ENCODE results near the gene RASAL3.

RASAL3 gene

DNA sequence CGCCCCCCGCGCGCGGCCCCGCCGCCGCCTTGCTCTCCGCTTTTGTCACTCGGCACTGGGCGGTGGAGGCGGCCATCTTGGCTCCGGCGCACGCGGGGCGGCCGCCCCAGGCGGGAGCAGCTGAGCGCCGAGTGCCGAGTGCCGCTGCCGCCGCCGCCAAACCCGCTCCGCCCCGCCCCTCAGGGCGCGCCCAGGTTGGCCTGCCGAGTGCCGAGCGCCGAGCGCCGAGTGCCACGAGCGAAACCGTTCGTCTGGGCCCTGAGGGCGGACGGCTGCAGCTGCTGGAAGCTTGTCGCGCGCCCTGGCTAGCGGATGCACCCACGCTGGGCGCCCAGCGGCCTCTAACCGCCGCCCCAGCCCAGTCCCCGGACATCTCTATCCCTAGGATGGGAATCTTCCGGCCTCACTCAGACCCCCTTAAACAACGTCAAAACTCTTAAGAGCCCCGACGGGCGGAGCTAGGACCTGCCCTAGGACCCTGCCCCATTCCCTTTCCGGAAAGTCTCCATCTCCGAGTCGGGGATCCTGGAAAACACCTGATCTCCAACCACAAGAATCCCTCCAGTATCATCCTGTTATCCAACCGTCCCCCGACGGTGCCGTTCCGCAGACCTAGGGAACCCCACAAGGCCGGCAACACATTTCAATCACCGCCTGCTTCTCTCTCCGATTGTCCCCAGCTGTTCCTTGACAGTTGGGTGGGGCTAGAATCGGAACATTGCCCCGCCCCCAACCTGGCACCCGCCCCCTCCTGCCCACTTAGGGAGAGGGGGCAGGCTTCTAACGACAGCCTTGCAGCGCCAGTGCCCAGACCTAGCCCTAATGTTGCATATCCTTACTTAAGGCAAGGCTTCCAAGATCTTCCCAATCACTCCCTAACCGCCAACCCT lies 31.5 kb downstream of the RASAL3 start (continued):
- TF ChIP-seq, protein P1, sequence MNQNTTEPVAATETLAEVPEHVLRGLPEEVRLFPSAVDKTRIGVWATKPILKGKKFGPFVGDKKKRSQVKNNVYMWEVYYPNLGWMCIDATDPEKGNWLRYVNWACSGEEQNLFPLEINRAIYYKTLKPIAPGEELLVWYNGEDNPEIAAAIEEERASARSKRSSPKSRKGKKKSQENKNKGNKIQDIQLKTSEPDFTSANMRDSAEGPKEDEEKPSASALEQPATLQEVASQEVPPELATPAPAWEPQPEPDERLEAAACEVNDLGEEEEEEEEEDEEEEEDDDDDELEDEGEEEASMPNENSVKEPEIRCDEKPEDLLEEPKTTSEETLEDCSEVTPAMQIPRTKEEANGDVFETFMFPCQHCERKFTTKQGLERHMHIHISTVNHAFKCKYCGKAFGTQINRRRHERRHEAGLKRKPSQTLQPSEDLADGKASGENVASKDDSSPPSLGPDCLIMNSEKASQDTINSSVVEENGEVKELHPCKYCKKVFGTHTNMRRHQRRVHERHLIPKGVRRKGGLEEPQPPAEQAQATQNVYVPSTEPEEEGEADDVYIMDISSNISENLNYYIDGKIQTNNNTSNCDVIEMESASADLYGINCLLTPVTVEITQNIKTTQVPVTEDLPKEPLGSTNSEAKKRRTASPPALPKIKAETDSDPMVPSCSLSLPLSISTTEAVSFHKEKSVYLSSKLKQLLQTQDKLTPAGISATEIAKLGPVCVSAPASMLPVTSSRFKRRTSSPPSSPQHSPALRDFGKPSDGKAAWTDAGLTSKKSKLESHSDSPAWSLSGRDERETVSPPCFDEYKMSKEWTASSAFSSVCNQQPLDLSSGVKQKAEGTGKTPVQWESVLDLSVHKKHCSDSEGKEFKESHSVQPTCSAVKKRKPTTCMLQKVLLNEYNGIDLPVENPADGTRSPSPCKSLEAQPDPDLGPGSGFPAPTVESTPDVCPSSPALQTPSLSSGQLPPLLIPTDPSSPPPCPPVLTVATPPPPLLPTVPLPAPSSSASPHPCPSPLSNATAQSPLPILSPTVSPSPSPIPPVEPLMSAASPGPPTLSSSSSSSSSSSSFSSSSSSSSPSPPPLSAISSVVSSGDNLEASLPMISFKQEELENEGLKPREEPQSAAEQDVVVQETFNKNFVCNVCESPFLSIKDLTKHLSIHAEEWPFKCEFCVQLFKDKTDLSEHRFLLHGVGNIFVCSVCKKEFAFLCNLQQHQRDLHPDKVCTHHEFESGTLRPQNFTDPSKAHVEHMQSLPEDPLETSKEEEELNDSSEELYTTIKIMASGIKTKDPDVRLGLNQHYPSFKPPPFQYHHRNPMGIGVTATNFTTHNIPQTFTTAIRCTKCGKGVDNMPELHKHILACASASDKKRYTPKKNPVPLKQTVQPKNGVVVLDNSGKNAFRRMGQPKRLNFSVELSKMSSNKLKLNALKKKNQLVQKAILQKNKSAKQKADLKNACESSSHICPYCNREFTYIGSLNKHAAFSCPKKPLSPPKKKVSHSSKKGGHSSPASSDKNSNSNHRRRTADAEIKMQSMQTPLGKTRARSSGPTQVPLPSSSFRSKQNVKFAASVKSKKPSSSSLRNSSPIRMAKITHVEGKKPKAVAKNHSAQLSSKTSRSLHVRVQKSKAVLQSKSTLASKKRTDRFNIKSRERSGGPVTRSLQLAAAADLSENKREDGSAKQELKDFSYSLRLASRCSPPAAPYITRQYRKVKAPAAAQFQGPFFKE (tag by site-specific recombination; IDR thresholded peaks at IDR 0.05; ENCODE audit: borderline replicate concordance) = no peak
- TF ChIP-seq ZSCAN18 (tag by site-specific recombination; IDR thresholded peaks at IDR 0.05) (no peak), ZNF624 (tag by site-specific recombination; IDR thresholded peaks at IDR 0.05) (no peak), ZNF629 (tag by site-specific recombination; IDR thresholded peaks at IDR 0.05) (peak; percentile 36; the same call in 1 of the 2 replicates), YY2 (tag by site-specific recombination; IDR thresholded peaks at IDR 0.05) (no peak), ZNF704 (tag by site-specific recombination; IDR thresholded peaks at IDR 0.05) (no peak; the same call in 1 of the 2 replicates), ZNF610 (tag by site-specific recombination; IDR thresholded peaks at IDR 0.05; ENCODE audit: borderline replicate concordance) (no peak), ZNF324 (tag by site-specific recombination; IDR thresholded peaks at IDR 0.05) (0 out of 2 replicates have a peak, but pooled peaks have one; percentile 46), ZNF112 (tag by site-specific recombination; IDR thresholded peaks at IDR 0.05) (no peak), PATZ1 (tag by site-specific recombination; IDR thresholded peaks at IDR 0.05) (0 out of 2 replicates have a peak, but pooled peaks have one; percentile 28), ZBTB8A (tag by site-specific recombination; IDR thresholded peaks at IDR 0.05) (no peak; the same call in 1 of the 2 replicates), SP2 (tag by site-specific recombination; IDR thresholded peaks at IDR 0.05) (peak; percentile 70), ZNF354C (tag by site-specific recombination; IDR thresholded peaks at IDR 0.05; ENCODE audit: borderline replicate concordance, low read depth) (no peak), ZNF654 (tag by site-specific recombination; IDR thresholded peaks at IDR 0.05; ENCODE audit: low read depth) (no peak), ZNF518A (tag by site-specific recombination; conservative IDR thresholded peaks at IDR 0.05; ENCODE audit: low read depth) (peak; percentile 20; the same call in 1 of the 2 replicates), ZNF248 (tag by site-specific recombination; IDR thresholded peaks at IDR 0.05) (no peak), ZNF677 (tag by site-specific recombination; IDR thresholded peaks at IDR 0.05) (no peak), ZBTB21 (tag by site-specific recombination; IDR thresholded peaks at IDR 0.05) (no peak), ZNF335 (tag by site-specific recombination; conservative IDR thresholded peaks at IDR 0.05) (peak; percentile 95)
- TF ChIP-seq, protein P2, sequence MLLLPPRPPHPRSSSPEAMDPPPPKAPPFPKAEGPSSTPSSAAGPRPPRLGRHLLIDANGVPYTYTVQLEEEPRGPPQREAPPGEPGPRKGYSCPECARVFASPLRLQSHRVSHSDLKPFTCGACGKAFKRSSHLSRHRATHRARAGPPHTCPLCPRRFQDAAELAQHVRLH (tag by site-specific recombination; IDR thresholded peaks at IDR 0.05) = peak; percentile 26; the same call in 1 of the 2 replicates
